HG03196 (cell line): ENCODE data around the gene LIPA.

Experiments used
- ATAC-seq: cut with Tn5 transposase; IDR thresholded peaks from one replicate; pipeline ENCODE4 v1.9.1; 2021; ENCODE audit not compliant: unreplicated experiment

Gene LIPA

GRCh38 chr10:89241486-89242344 is 9.9 kb downstream of the LIPA start:
- ATAC-seq = no peak

GRCh38 chr10:89241026-89241425 is 10.5 kb downstream of the LIPA start:
- no peak for ATAC-seq

GRCh38 chr10:89240519-89240918 is 11.1 kb downstream of the LIPA start:
- no peak for ATAC-seq

- no peak for ATAC-seq
These were observed 12.5 kb downstream of the LIPA start for GRCh38 chr10:89238956-89239644.

- ATAC-seq = no peak
These were observed 13.7 kb downstream of the LIPA start for GRCh38 chr10:89237849-89238248.

GRCh38 chr10:89236226-89236797 is 15.3 kb downstream of the LIPA start:
- no peak for ATAC-seq

- ATAC-seq = no peak
These were observed 16.3 kb downstream of the LIPA start for GRCh38 chr10:89235073-89235798.

GRCh38 chr10:89233033-89233432 is 18.5 kb downstream of the LIPA start:
- no peak for ATAC-seq

GRCh38 chr10:89228962-89229361 is 22.6 kb downstream of the LIPA start:
- ATAC-seq = no peak

- no peak for ATAC-seq
These were observed 23.4 kb downstream of the LIPA start for GRCh38 chr10:89228146-89228545.

GRCh38 chr10:89226891-89227290 is 24.7 kb downstream of the LIPA start:
- no peak for ATAC-seq

GRCh38 chr10:89224739-89225443 is 26.7 kb downstream of the LIPA start:
- ATAC-seq = no peak

GRCh38 chr10:89221919-89222318 is 29.7 kb downstream of the LIPA start:
- ATAC-seq = no peak

- ATAC-seq = no peak
These were observed 31.9 kb downstream of the LIPA start for GRCh38 chr10:89219513-89220218.

- ATAC-seq = no peak
These were observed 34.3 kb downstream of the LIPA start for GRCh38 chr10:89217057-89217990.

GRCh38 chr10:89216056-89216455 is 35.5 kb downstream of the LIPA start:
- no peak for ATAC-seq

- no peak for ATAC-seq
These were observed 36.1 kb downstream of the LIPA start for GRCh38 chr10:89215511-89215910.

GRCh38 chr10:89214566-89215165 is 36.9 kb downstream of the LIPA start:
- no peak for ATAC-seq
